Stimulated activated CD8-positive, alpha-beta memory T cell treated with anti-CD3 and anti-CD28 coated beads, Interleukin-4, amount 100 ng/mL, for 48 hours (primary cell): ENCODE results near the gene COL4A1.

Experiments
- DNase-seq: peaks from one replicate; pipeline ENCODE4 v3.0.0-alpha.2; 2020

COL4A1 gene

GRCh38 chr13:110340812-110341444 is 34.0 kb upstream of the COL4A1 start:
- DNase-seq: peak; percentile 71

GRCh38 chr13:110339975-110340550 is 33.1 kb upstream of the COL4A1 start:
- DNase-seq: no peak

GRCh38 chr13:110339263-110339662 is 32.3 kb upstream of the COL4A1 start:
- no peak for DNase-seq

GRCh38 chr13:110338441-110339101 is 31.6 kb upstream of the COL4A1 start:
- no peak for DNase-seq

GRCh38 chr13:110337247-110337646 is 30.3 kb upstream of the COL4A1 start:
- no peak for DNase-seq

- DNase-seq: no peak
These were observed 29.7 kb upstream of the COL4A1 start for GRCh38 chr13:110336681-110337080.

GRCh38 chr13:110336108-110336507 is 29.2 kb upstream of the COL4A1 start:
- DNase-seq: no peak

GRCh38 chr13:110334841-110335490 is 28.0 kb upstream of the COL4A1 start:
- DNase-seq: no peak

GRCh38 chr13:110334256-110334655 is 27.3 kb upstream of the COL4A1 start:
- no peak for DNase-seq

GRCh38 chr13:110333837-110334236 is 26.9 kb upstream of the COL4A1 start:
- DNase-seq: no peak

GRCh38 chr13:110332750-110333149 is 25.8 kb upstream of the COL4A1 start:
- no peak for DNase-seq

GRCh38 chr13:110331362-110331761 is 24.4 kb upstream of the COL4A1 start:
- no peak for DNase-seq

- no peak for DNase-seq
These were observed 23.6 kb upstream of the COL4A1 start for GRCh38 chr13:110330491-110331011.

GRCh38 chr13:110329798-110330461 is 23.0 kb upstream of the COL4A1 start:
- no peak for DNase-seq

- no peak for DNase-seq
These were observed 22.3 kb upstream of the COL4A1 start for GRCh38 chr13:110329258-110329657.

GRCh38 chr13:110328573-110328972 is 21.6 kb upstream of the COL4A1 start:
- no peak for DNase-seq

- DNase-seq: no peak
These were observed 20.2 kb upstream of the COL4A1 start for GRCh38 chr13:110327051-110327721.

GRCh38 chr13:110326263-110326904 is 19.4 kb upstream of the COL4A1 start:
- DNase-seq: no peak

GRCh38 chr13:110324026-110324749 is 17.2 kb upstream of the COL4A1 start:
- no peak for DNase-seq

GRCh38 chr13:110323172-110323891 is 16.4 kb upstream of the COL4A1 start:
- DNase-seq: no peak

GRCh38 chr13:110322828-110323171 is 15.8 kb upstream of the COL4A1 start:
- DNase-seq: no peak
